Gastrocnemius medialis (tissue), 4 donors: Measurements from ENCODE around the gene AMDHD1. TPM values are rescaled to one million over a fixed set of nuclear protein-coding genes. Genes with fewer than 3 reads are reported as not detected.
A peak's percentile ranks its signal among the peaks of the same experiment; 100 is the strongest.

Experiments
- ATAC-seq, 2 donors: fragments of 150-250 bp; one replicate each; pipeline ENCODE4 v1.9.1; 2016
- DNase-seq, 2 donors: peaks; one replicate each; pipeline ENCODE4 v3.0.0-alpha.2; 2019
- H3K27ac ChIP-seq, 4 donors: fragments of 200-600 bp; sonication (generic); 1 replicate in 1 of 4; 2 replicates in 3 of 4; pipeline ENCODE4 v1.5.1; 2016 to 2018; ENCODE audit warnings: mild to moderate bottlenecking in 2 of 4, moderate library complexity in 1 of 4
- H3K27me3 ChIP-seq, 3 donors: fragments of 200-600 bp; sonication (generic) in 2 of 3; 1 replicate in 1 of 3; 2 replicates in 2 of 3; pipeline versions ENCODE4 v1.5.1 to v1.6.0; 2016 to 2019; ENCODE audit warnings: mild to moderate bottlenecking in 1 of 3, moderate library complexity in 1 of 3
- H3K36me3 ChIP-seq, 2 donors: fragments of 200-600 bp; sonication (generic) in 1 of 2; one replicate each; pipeline ENCODE4 v1.5.1; 2017 to 2018
- H3K4me1 ChIP-seq, 2 donors: fragments of 200-600 bp; sonication (generic) in 1 of 2; one replicate each; pipeline ENCODE4 v1.5.1; 2016 to 2017; ENCODE audit warnings: mild to moderate bottlenecking in 2 of 2
- H3K4me3 ChIP-seq, 4 donors: fragments of 200-600 bp; sonication (generic) in 3 of 4; 1 replicate in 1 of 4; 2 replicates in 3 of 4; pipeline ENCODE4 v1.5.1; 2016 to 2019; ENCODE audit warnings: mild to moderate bottlenecking in 2 of 4
- H3K9me3 ChIP-seq, 3 donors: fragments of 200-600 bp; sonication (generic) in 2 of 3; 1 replicate in 1 of 3; 2 replicates in 2 of 3; pipeline ENCODE4 v1.5.1; 2016 to 2019
- CTCF ChIP-seq, 5 experiments: fragments of 450-650 bp in 3 of 5; fragments of 200-600 bp in 2 of 5; sonication (generic) in 2 of 5; IDR thresholded peaks in 4 of 5; conservative IDR thresholded peaks in 1 of 5; 1 replicate in 4 of 5; 2 replicates in 1 of 5; pipeline ENCODE4 v1.5.1; 2016 to 2019; ENCODE audit warnings: antibody characterized with exemption in 5 of 5, mild to moderate bottlenecking in 3 of 5, moderate library complexity in 3 of 5
- POLR2A ChIP-seq, 2 donors: fragments of 450-650 bp; IDR thresholded peaks; one replicate each; pipeline ENCODE4 v1.6.1; 2017; ENCODE audit warnings: antibody characterized with exemption in 2 of 2, mild to moderate bottlenecking in 2 of 2, moderate library complexity in 2 of 2
- in situ Hi-C, 4 donors: fragments of 200-750 bp; cut with MboI; loops; one replicate each; pipeline versions ENCODE4 v1.15.0 to v1.8.0; 2017; ENCODE audit warnings: low sequenced_read_pairs in 4 of 4
- intact Hi-C: fragments of 100-400 bp; cut with DNase I; formaldehyde crosslinking; loops from one replicate; pipeline ENCODE4 v1.15.1; 2023; ENCODE audit warnings: low total_unique reads
- total RNA-seq, 4 donors: library from RNA; depleted of rRNA; stranded (reverse); fragments of >200 nt; gene quantifications; one replicate each; pipeline versions ENCODE4 v1.1.0 to v1.2.3, GENCODE V29; 2016

The AMDHD1 gene
- total RNA-seq, 4 donors from 2014 or later = 1.1 to 3.5 TPM; not detected in 2

DNA sequence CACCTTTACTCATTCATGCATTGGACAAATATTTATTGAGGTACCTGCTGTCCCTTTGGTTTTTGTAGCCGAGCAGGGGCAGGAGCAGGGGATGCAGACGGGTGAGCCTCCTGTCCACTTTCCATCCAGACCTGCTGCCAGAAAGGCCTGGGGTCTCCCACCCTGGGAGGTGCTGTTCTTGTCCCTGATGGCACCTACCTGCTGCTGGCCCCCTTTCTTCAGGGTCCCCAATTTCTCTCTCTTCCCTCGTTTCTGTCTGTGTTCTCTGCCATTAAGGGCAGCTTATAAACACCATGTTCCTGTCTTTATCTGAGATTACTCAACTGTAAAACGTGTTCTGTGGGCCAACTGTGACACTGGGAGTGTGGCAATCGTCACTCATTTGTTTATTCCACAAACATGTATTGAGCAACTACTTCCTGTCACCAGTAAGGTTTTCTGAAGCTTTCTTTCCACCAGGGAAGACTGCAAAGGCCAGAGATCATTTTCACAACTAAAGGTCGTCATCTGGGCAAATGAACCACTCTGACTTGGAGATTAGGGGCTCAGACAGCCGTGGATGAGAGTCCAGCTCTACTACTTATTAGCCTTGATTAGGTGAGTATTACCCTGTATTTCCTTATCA, 53.0 kb downstream of the AMDHD1 start, which contains the start of gene HAL:
HAL (minus strand) TSS at position 311 of the 625 bp plus-strand sequence. CDS start 434 bp downstream, outside the sequence.
- peaks cover 0 to 3% of the 10 kb centered on the region in 2 donors for H3K36me3 ChIP-seq
- in situ Hi-C loops = loop anchor here in 2 of 4 donors (10.0 kb wide), 1 partner anchor 81 kb away; no protein-coding TSS in a partner anchor
- H3K9me3 ChIP-seq = no peaks in the 10 kb centered on the region
- H3K4me3 ChIP-seq = no peak within 1 kb of the TSS
- no peaks in the 10 kb centered on the region for H3K27me3 ChIP-seq
- H3K27ac ChIP-seq = peak within 1 kb of the TSS in 1 of 4 donors; percentile 46
- no peaks in the 10 kb centered on the region for H3K4me1 ChIP-seq
- no peak for TF ChIP-seq CTCF (IDR thresholded peaks at IDR 0.05 in 4 of 5, conservative IDR thresholded peaks at IDR 0.05 in 1 of 5)
- intact Hi-C loops = no loop called here
- DNase-seq (peak in 1 of 2 donors; percentile 50), ATAC-seq (peak; percentile 51 to 71)

DNA sequence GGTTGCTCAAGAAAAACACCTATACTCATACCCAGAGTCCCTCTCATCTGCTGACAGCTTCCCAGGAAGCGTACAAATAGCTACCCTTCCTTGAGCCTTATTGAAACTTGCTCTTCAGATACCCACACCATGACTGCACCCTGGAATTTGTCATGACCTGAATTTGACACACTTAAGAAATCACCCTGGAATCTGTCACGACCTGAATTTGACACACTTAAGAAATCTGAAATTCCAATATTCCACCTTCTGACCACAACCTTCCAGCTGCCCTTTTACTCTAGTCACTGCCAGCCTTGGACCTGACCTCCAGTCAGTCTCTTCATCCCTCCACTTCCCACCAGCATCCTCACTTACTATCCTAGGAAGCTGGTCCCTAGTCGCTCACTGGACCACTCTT, 54.1 kb downstream of the AMDHD1 start:
- no peak for DNase-seq
- Histone ChIP-seq H3K4me3 (no peak overlapping the region), H3K4me1 (no peaks in the 10 kb centered on the region), H3K9me3 (no peaks in the 10 kb centered on the region), H3K27me3 (no peaks in the 10 kb centered on the region), H3K36me3 (peaks cover 0 to 6% of the 10 kb centered on the region in 2 donors), H3K27ac (no peak overlapping the region)
- TF ChIP-seq POLR2A (IDR thresholded peaks at IDR 0.05) (no peak), CTCF (IDR thresholded peaks at IDR 0.05 in 4 of 5, conservative IDR thresholded peaks at IDR 0.05 in 1 of 5) (no peak)
- ATAC-seq = no peak
- in situ Hi-C loops = loop anchor here in 2 of 4 donors (10.0 kb wide), 1 partner anchor 82 kb away; no protein-coding TSS in a partner anchor
- intact Hi-C loops = no loop called here

- peaks cover 0 to 14% of the 10 kb centered on the region in 2 donors for H3K36me3 ChIP-seq
- ATAC-seq (no peak), DNase-seq (no peak)
- no peaks in the 10 kb centered on the region for H3K4me1 ChIP-seq
- intact Hi-C loops (loop anchor here (1.0 to 2.0 kb wide), 2 partner anchors 80 to 177 kb away; no protein-coding TSS in a partner anchor), in situ Hi-C loops (loop anchor here in 2 of 4 donors (10.0 kb wide), 1 partner anchor 83 kb away; no protein-coding TSS in a partner anchor)
- no peaks in the 10 kb centered on the region for H3K9me3 ChIP-seq
- TF ChIP-seq POLR2A (IDR thresholded peaks at IDR 0.05) (no peak), CTCF (IDR thresholded peaks at IDR 0.05 in 4 of 5, conservative IDR thresholded peaks at IDR 0.05 in 1 of 5) (no peak)
- H3K27ac ChIP-seq = no peak overlapping the region
- H3K4me3 ChIP-seq = no peak overlapping the region
- H3K27me3 ChIP-seq = no peaks in the 10 kb centered on the region
Measured at GRCh38 chr12:95997911-95998510, 54.9 kb downstream of the AMDHD1 start.

DNA sequence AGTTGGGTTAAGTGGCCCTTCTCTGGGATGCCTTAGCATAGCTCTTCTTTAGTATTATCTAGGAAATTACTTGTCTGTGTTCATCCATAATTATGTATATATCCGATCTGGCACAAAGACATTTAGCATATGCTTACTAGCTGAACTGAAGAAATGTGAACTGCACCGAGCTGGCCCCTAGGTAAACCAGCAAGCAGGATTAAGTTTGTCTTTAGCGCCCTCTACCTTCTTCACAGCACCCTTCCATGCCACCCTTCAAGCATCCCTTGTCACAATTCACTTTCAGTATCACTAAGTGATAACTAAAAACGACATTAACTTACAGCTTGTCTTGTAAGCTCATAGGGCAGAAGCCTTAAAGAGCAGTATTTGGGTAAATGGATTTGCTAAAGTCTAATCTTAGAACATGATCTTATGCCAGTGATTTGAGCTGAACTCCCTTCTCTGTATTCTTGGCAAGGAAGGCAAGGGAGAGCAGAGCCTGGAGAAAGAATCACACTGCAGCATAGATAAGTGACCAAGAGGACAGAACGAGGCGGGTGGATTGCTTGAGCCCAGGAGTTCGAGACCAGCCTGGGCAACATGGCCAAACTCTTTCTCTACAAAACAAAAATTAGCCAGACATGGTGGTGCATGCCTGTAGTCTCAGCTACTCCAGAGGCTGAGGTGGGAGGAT, 55.6 kb downstream of the AMDHD1 start:
- no peaks in the 10 kb centered on the region for H3K4me1 ChIP-seq
- H3K9me3 ChIP-seq = no peaks in the 10 kb centered on the region
- in situ Hi-C loops (loop anchor here in 2 of 4 donors (10.0 kb wide), 1 partner anchor 84 kb away; no protein-coding TSS in a partner anchor), intact Hi-C loops (loop anchor here (1.0 to 2.0 kb wide), 2 partner anchors 80 to 178 kb away; no protein-coding TSS in a partner anchor)
- TF ChIP-seq POLR2A (IDR thresholded peaks at IDR 0.05) (no peak), CTCF (IDR thresholded peaks at IDR 0.05 in 4 of 5, conservative IDR thresholded peaks at IDR 0.05 in 1 of 5) (peak; percentile 18 to 70 (median 55))
- DNase-seq = no peak
- H3K36me3 ChIP-seq = peaks cover 0 to 20% of the 10 kb centered on the region in 2 donors
- H3K4me3 ChIP-seq = no peak overlapping the region
- peak; percentile 66 to 88 for ATAC-seq
- H3K27ac ChIP-seq = no peak overlapping the region
- no peaks in the 10 kb centered on the region for H3K27me3 ChIP-seq
